CD8-positive, alpha-beta memory T cell (primary cell): ENCODE results near the gene ZBTB21. TPM values are rescaled to one million over a fixed set of nuclear protein-coding genes. Genes with fewer than 3 reads are reported as not detected.

ENCODE experiments used
- CTCF ChIA-PET: fragments of 350-600 bp; sonication (Branson Sonifier 250); formaldehyde crosslinking; loops from one replicate; lab custom pipeline; 2021; ENCODE audit warnings: antibody characterized with exemption; lab: Charles Lee
- POLR2A ChIA-PET: fragments of 350-600 bp; sonication (Branson Sonifier 250); formaldehyde crosslinking; loops from one replicate; lab custom pipeline; 2021; ENCODE audit warnings: antibody characterized with exemption; lab: Charles Lee
- DNase-seq, 5 donors: peaks; one replicate each; pipeline versions ENCODE4 v3.0.0 to v3.0.0-alpha.2; 2020 to 2022; ENCODE audit warnings: mixed read lengths in 1 of 5
- H3K27ac ChIP-seq: one replicate; pipeline ENCODE4 v1.7.0; 2013; ENCODE audit warnings: low read depth, mild to moderate bottlenecking, low read length, moderate library complexity
- H3K27me3 ChIP-seq: 2 replicates; pipeline ENCODE4 v1.7.0; 2013; ENCODE audit warnings: low read length, mild to moderate bottlenecking; ENCODE audit not compliant: insufficient read depth, poor library complexity, severe bottlenecking
- H3K36me3 ChIP-seq: 2 replicates; pipeline ENCODE4 v1.7.0; 2013; ENCODE audit warnings: mild to moderate bottlenecking, low read length, moderate library complexity; ENCODE audit not compliant: insufficient read depth
- H3K4me1 ChIP-seq: 2 replicates; pipeline ENCODE4 v1.7.0; 2013; ENCODE audit warnings: mild to moderate bottlenecking, low read length, moderate library complexity; ENCODE audit not compliant: insufficient read depth
- H3K4me3 ChIP-seq: 2 replicates; pipeline ENCODE4 v1.7.0; 2013; ENCODE audit warnings: mild to moderate bottlenecking, low read length
- H3K9me3 ChIP-seq: 2 replicates; pipeline ENCODE4 v1.7.0; 2013; ENCODE audit warnings: mild to moderate bottlenecking, low read length
- H3K27ac Mint-ChIP-seq, 8 donors: one replicate each; pipeline ENCODE4 v1.8.0; 2020 to 2021; ENCODE audit warnings: mixed read lengths in 8 of 8, mild to moderate bottlenecking in 6 of 8, inconsistent platforms in 3 of 8, moderate library complexity in 3 of 8
- H3K27me3 Mint-ChIP-seq, 2 donors: one replicate each; pipeline ENCODE4 v1.8.0; 2020 to 2021; ENCODE audit warnings: mixed read lengths in 2 of 2, mild to moderate bottlenecking in 1 of 2, moderate library complexity in 1 of 2
- H3K36me3 Mint-ChIP-seq, 3 donors: one replicate each; pipeline ENCODE4 v1.8.0; 2020 to 2021; ENCODE audit warnings: mixed read lengths in 3 of 3, inconsistent platforms in 1 of 3, mild to moderate bottlenecking in 1 of 3
- H3K4me1 Mint-ChIP-seq, 3 donors: one replicate each; pipeline ENCODE4 v1.8.0; 2020 to 2021; ENCODE audit warnings: mixed read lengths in 3 of 3, inconsistent platforms in 1 of 3, mild to moderate bottlenecking in 1 of 3
- H3K4me3 Mint-ChIP-seq, 7 donors: one replicate each; pipeline ENCODE4 v1.8.0; 2020 to 2021; ENCODE audit warnings: mixed read lengths in 7 of 7, mild to moderate bottlenecking in 6 of 7, moderate library complexity in 4 of 7, inconsistent platforms in 2 of 7
- H3K9me3 Mint-ChIP-seq, 5 donors: one replicate each; pipeline ENCODE4 v1.8.0; 2020 to 2022; ENCODE audit warnings: mixed read lengths in 5 of 5, mild to moderate bottlenecking in 3 of 5, moderate library complexity in 2 of 5, inconsistent platforms in 1 of 5
- polyA plus RNA-seq: library from polyadenylated mRNA; unstranded; fragments of 300-500 nt; fragmentation: Illumina TruSeq; gene quantifications from one replicate; pipeline ENCODE4 v1.2.3, GENCODE V29; 2021
- total RNA-seq, 2 experiments: library from RNA; stranded (reverse); gene quantifications; one replicate each; pipeline ENCODE4 v1.2.3, GENCODE V29; 2021

ZBTB21 gene
- 10 to 100 TPM; 39.0 to 43.6 TPM for total RNA-seq
- 5.9 TPM for polyA plus RNA-seq

DNA sequence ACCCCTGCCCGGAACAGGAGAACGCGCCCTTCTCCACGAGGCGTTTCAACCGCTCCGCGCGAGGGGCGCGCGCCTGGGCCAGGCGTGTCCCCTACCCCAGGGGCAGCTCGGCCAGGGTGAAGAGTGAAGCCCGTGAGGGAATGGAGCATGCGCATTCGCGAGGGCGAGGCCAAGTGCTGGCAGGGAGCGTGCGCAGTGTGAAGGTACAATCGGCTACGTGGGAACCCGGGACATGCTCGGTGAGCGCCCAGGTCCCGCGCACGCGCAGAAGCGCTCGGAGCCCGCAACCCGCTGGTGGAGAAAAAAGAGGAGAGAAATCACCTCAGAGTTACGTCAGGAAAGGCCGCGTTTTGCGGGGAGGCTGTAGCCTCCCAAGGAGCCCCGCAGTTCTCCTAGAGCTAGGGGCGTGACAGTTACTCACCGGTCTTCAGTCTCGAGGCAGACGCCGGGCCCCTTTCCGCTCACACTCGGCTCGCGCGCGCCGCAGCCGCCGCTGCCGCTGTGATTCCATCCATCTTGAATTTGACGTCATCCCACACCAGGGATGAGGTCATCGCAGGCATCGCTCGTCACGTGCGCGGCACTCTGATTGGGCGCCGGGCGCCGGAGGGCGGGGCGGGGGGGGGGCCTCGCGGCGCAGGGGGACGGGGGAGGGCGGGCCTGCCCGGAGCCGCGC, at the start of gene ZBTB21:
TSS of gene ZBTB21 (minus strand) at position 530 of the 676 bp plus-strand sequence. CDS start 16,265 bp downstream, outside the sequence.
- Mint-ChIP-seq H3K4me3 (peak within 1 kb of the TSS; percentile 93 to 99 (median 97)), H3K27me3 (peaks cover 0 to 6% of the 10 kb centered on the region in 2 donors), H3K27ac (peak within 1 kb of the TSS; percentile 98 to 100 (median 100)), H3K9me3 (no peaks in the 10 kb centered on the region), H3K36me3 (peaks cover 4 to 25% (median 4%) of the 10 kb centered on the region in 3 donors), H3K4me1 (peaks cover 10 to 37% (median 24%) of the 10 kb centered on the region in 3 donors)
- POLR2A ChIA-PET, result interaction anchor here (0.6 to 1.8 kb wide), 5 partner anchors 53 to 251 kb away, joined by 3 to 16 read pairs (median 3); no protein-coding TSS in a partner anchor
- no peaks in the 10 kb centered on the region for H3K27me3 ChIP-seq
- H3K9me3 ChIP-seq, result no peaks in the 10 kb centered on the region
- H3K36me3 ChIP-seq, result no peaks in the 10 kb centered on the region
- H3K4me3 ChIP-seq, result peak within 1 kb of the TSS; percentile 65
- peak within 1 kb of the TSS; percentile 98 for H3K27ac ChIP-seq
- H3K4me1 ChIP-seq, result peaks cover 10% of the 10 kb centered on the region
- peak; percentile 97 to 99 (median 98) for DNase-seq
- CTCF ChIA-PET, result interaction anchor here (0.9 to 3.7 kb wide), 7 partner anchors 54 to 107 kb away, joined by 3 to 52 read pairs (median 4); no protein-coding TSS in a partner anchor

GRCh38 chr21:42059721-42060120, 49.6 kb upstream of the ZBTB21 start:
- H3K27ac Mint-ChIP-seq, result no peak overlapping the region
- Histone ChIP-seq H3K4me3 (no peak overlapping the region), H3K9me3 (no peaks in the 10 kb centered on the region), H3K4me1 (peaks cover 38% of the 10 kb centered on the region), H3K27me3 (no peaks in the 10 kb centered on the region), H3K36me3 (no peaks in the 10 kb centered on the region), H3K27ac (no peak overlapping the region)
- no peak overlapping the region for H3K4me3 Mint-ChIP-seq
- ChIA-PET POLR2A (no interaction called here), CTCF (no interaction called here)
- peak in 1 of 5 donors; percentile 36 for DNase-seq
- peaks cover 0 to 1% of the 10 kb centered on the region in 2 donors for H3K27me3 Mint-ChIP-seq
- H3K4me1 Mint-ChIP-seq, result peaks cover 35 to 50% (median 44%) of the 10 kb centered on the region in 3 donors
- peaks cover 0 to 4% (median 0%) of the 10 kb centered on the region in 3 donors for H3K36me3 Mint-ChIP-seq
- no peaks in the 10 kb centered on the region for H3K9me3 Mint-ChIP-seq

DNA sequence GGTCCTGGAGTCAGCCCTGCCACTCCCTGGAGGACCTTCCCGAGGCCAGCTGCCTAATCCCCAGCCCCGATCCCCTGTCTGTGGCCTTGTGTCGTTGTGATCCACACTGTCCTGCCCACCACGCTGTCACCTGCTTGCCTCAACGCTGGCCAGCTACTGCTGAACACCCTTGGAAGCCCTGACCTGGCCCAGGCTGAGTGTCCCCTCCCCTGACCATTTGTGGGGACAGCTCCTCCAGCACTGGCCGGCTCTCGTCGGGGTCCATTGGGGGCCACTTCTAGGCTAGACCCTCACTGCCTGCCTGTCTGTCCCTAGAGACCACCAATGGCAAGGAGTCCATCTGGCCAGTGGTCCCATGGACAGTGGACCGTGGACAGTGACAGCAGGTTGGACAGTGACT, 49.0 kb upstream of the ZBTB21 start:
- H3K27ac Mint-ChIP-seq, result no peak overlapping the region
- ChIA-PET CTCF (no interaction called here), POLR2A (no interaction called here)
- peaks cover 31 to 44% (median 40%) of the 10 kb centered on the region in 3 donors for H3K4me1 Mint-ChIP-seq
- H3K27ac ChIP-seq, result no peak overlapping the region
- H3K9me3 ChIP-seq, result no peaks in the 10 kb centered on the region
- H3K36me3 ChIP-seq, result no peaks in the 10 kb centered on the region
- H3K36me3 Mint-ChIP-seq, result peaks cover 0 to 4% (median 0%) of the 10 kb centered on the region in 3 donors
- H3K4me3 Mint-ChIP-seq, result no peak overlapping the region
- no peaks in the 10 kb centered on the region for H3K27me3 ChIP-seq
- H3K9me3 Mint-ChIP-seq, result no peaks in the 10 kb centered on the region
- peaks cover 0 to 1% of the 10 kb centered on the region in 2 donors for H3K27me3 Mint-ChIP-seq
- no peak overlapping the region for H3K4me3 ChIP-seq
- peak in 1 of 5 donors; percentile 33 for DNase-seq
- H3K4me1 ChIP-seq, result peaks cover 32% of the 10 kb centered on the region

GRCh38 chr21:42058631-42059111, 48.5 kb upstream of the ZBTB21 start:
- H3K27ac Mint-ChIP-seq, result peak overlapping the region in 2 of 8 donors; percentile 21 to 72
- ChIA-PET POLR2A (no interaction called here), CTCF (no interaction called here)
- Histone ChIP-seq H3K4me1 (peaks cover 28% of the 10 kb centered on the region), H3K9me3 (no peaks in the 10 kb centered on the region), H3K4me3 (no peak overlapping the region), H3K27ac (no peak overlapping the region), H3K27me3 (no peaks in the 10 kb centered on the region), H3K36me3 (no peaks in the 10 kb centered on the region)
- H3K4me1 Mint-ChIP-seq, result peaks cover 26 to 39% (median 36%) of the 10 kb centered on the region in 3 donors
- no peaks in the 10 kb centered on the region for H3K9me3 Mint-ChIP-seq
- peak in 1 of 5 donors; percentile 10 for DNase-seq
- peaks cover 0 to 1% of the 10 kb centered on the region in 2 donors for H3K27me3 Mint-ChIP-seq
- peaks cover 0 to 3% (median 0%) of the 10 kb centered on the region in 3 donors for H3K36me3 Mint-ChIP-seq
- H3K4me3 Mint-ChIP-seq, result no peak overlapping the region

DNA sequence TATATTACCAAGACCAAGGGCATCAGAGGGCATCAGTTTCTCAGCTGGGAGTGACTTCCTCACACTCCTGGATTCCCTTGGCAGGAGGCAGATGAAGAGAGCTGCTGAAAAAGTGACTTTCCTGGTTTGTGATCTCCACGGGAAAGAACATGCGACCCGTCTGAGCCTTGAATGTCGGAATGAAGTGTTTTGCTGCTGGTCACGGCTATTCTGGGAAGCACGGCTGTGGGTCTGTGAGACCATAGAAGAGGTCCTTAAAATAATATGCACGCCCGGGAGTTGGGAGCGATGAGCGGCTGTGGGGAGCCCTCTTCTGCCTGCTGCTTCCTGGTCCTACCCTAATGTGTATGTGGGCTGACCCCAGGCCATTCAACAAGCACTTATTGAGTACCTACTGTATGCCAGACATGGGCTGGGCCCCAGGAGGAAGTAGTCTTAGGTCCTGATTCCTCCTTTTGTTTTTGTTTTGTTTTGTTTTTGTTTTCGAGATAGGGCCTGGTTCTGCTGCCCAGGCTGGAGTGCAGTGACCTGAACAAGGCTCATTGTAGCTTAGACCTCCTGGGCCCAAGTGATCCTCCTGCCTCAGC, 47.8 kb upstream of the ZBTB21 start:
- ChIA-PET CTCF (interaction anchor here (1.1 kb wide), 1 partner anchor 49 kb away, joined by 4 read pairs; no protein-coding TSS in a partner anchor), POLR2A (no interaction called here)
- Mint-ChIP-seq H3K9me3 (no peaks in the 10 kb centered on the region), H3K27ac (peak overlapping the region in 1 of 8 donors; percentile 26), H3K27me3 (peaks cover 0 to 1% of the 10 kb centered on the region in 2 donors), H3K4me3 (no peak overlapping the region), H3K4me1 (peaks cover 21 to 35% (median 30%) of the 10 kb centered on the region in 3 donors), H3K36me3 (peaks cover 0 to under 1% (median 0%) of the 10 kb centered on the region in 3 donors)
- no peaks in the 10 kb centered on the region for H3K9me3 ChIP-seq
- no peak overlapping the region for H3K4me3 ChIP-seq
- peaks cover 20% of the 10 kb centered on the region for H3K4me1 ChIP-seq
- no peaks in the 10 kb centered on the region for H3K36me3 ChIP-seq
- no peaks in the 10 kb centered on the region for H3K27me3 ChIP-seq
- no peak overlapping the region for H3K27ac ChIP-seq
- DNase-seq, result peak in 1 of 5 donors; percentile 9

DNA sequence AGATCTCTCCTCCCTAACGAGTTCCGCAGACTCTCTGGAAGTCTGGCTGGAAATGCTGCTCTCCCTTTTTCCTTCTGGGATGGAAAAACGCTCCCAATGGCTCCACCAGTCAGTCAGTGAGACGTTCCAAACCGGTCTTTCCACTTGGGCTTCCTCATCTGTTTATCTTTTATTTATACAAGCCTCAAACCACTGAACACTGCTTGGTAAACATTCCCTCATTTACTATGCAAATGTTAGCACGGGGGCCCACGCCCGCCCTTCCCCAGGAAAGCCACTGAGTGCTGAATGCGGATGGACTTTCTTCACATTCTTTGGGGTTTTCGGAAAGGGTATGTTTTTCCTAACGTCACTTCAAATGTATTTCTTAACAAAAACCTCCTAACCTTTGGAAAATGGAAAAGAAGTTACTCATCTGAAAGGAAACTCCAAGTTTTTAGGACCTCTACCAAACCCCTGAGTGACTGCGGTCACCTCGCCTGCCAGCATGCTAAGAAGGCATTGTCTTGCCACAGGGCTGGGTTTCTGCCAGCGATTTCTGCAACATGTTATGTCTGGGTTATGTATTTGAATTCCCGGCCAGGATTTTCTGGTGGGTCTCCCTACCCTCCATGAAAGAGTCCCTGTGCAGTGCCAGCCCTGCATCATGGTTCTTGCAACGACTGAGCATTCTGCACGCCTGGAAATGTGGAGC, 47.0 kb upstream of the ZBTB21 start:
- ChIA-PET CTCF (interaction anchor here (1.1 kb wide), 1 partner anchor 50 kb away, joined by 4 read pairs; no protein-coding TSS in a partner anchor), POLR2A (no interaction called here)
- H3K9me3 ChIP-seq, result no peaks in the 10 kb centered on the region
- H3K27me3 ChIP-seq, result no peaks in the 10 kb centered on the region
- H3K36me3 Mint-ChIP-seq, result no peaks in the 10 kb centered on the region
- no peak overlapping the region for H3K4me3 Mint-ChIP-seq
- H3K27me3 Mint-ChIP-seq, result peaks cover 0 to 1% of the 10 kb centered on the region in 2 donors
- peaks cover 13 to 27% (median 22%) of the 10 kb centered on the region in 3 donors for H3K4me1 Mint-ChIP-seq
- H3K36me3 ChIP-seq, result no peaks in the 10 kb centered on the region
- H3K4me3 ChIP-seq, result no peak overlapping the region
- no peak overlapping the region for H3K27ac ChIP-seq
- peak overlapping the region in 2 of 8 donors; percentile 2 to 26 for H3K27ac Mint-ChIP-seq
- no peaks in the 10 kb centered on the region for H3K9me3 Mint-ChIP-seq
- peak in 1 of 5 donors; percentile 33 for DNase-seq
- peaks cover 15% of the 10 kb centered on the region for H3K4me1 ChIP-seq

- ChIA-PET CTCF (interaction anchor here (1.0 kb wide), 1 partner anchor 51 kb away, joined by 3 read pairs; no protein-coding TSS in a partner anchor), POLR2A (no interaction called here)
- H3K36me3 Mint-ChIP-seq, result no peaks in the 10 kb centered on the region
- H3K27ac Mint-ChIP-seq, result no peak overlapping the region
- Histone ChIP-seq H3K4me1 (peaks cover 8% of the 10 kb centered on the region), H3K27me3 (no peaks in the 10 kb centered on the region), H3K36me3 (no peaks in the 10 kb centered on the region), H3K4me3 (no peak overlapping the region), H3K27ac (no peak overlapping the region), H3K9me3 (no peaks in the 10 kb centered on the region)
- H3K4me1 Mint-ChIP-seq, result peaks cover 8 to 25% (median 15%) of the 10 kb centered on the region in 3 donors
- H3K4me3 Mint-ChIP-seq, result no peak overlapping the region
- DNase-seq, result peak in 1 of 5 donors; percentile 8
- H3K27me3 Mint-ChIP-seq, result peaks cover 0 to 1% of the 10 kb centered on the region in 2 donors
- H3K9me3 Mint-ChIP-seq, result no peaks in the 10 kb centered on the region
Observed at GRCh38 chr21:42056468-42056867, 46.3 kb upstream of the ZBTB21 start.
